ENCODE data around the gene SULT2A1.
"Not testable (repeated sequence)": the region's sequence is repeated elsewhere in the genome, so short reads cannot be mapped to it uniquely, and the experiment has no call there.

Gene SULT2A1

GRCh38 chr19:47859838-47860237 is 26.3 kb downstream of the SULT2A1 start:
- DNase-seq = not testable (repeated sequence)

- DNase-seq = not testable (repeated sequence)
These were observed 27.3 kb downstream of the SULT2A1 start, which contains the start of gene TPRX2 for GRCh38 chr19:47858646-47859285. Gene TPRX2 (plus strand): TSS chr19:47859235. CDS start chr19:47859247, 12 bp downstream.

GRCh38 chr19:47858231-47858630 is 27.9 kb downstream of the SULT2A1 start:
- DNase-seq = not testable (repeated sequence)

GRCh38 chr19:47854459-47854858 is 31.7 kb downstream of the SULT2A1 start:
- DNase-seq = no peak

GRCh38 chr19:47853003-47853402 is 33.1 kb downstream of the SULT2A1 start:
- no peak for DNase-seq

- peak; percentile 18 for DNase-seq
These were observed 37.2 kb downstream of the SULT2A1 start for GRCh38 chr19:47848823-47849473.

GRCh38 chr19:47848425-47848822 is 37.7 kb downstream of the SULT2A1 start:
- DNase-seq = no peak

GRCh38 chr19:47842941-47843340 is 43.2 kb downstream of the SULT2A1 start:
- no peak for DNase-seq

- no peak for DNase-seq
These were observed 46.2 kb downstream of the SULT2A1 start for GRCh38 chr19:47839913-47840312.

GRCh38 chr19:47839411-47839810 is 46.7 kb downstream of the SULT2A1 start:
- DNase-seq = no peak

- DNase-seq = no peak
These were observed 50.1 kb downstream of the SULT2A1 start for GRCh38 chr19:47836038-47836437.

- no peak for DNase-seq
These were observed 53.4 kb downstream of the SULT2A1 start for GRCh38 chr19:47832723-47833122.

GRCh38 chr19:47826800-47827199 is 59.3 kb downstream of the SULT2A1 start:
- no peak for DNase-seq

- no peak for DNase-seq
These were observed 61.7 kb downstream of the SULT2A1 start for GRCh38 chr19:47824396-47824795.

- no peak for DNase-seq
These were observed 64.6 kb downstream of the SULT2A1 start, which contains the start of gene CRX for GRCh38 chr19:47821460-47822020. Gene CRX (plus strand): TSS chr19:47821937. CDS start chr19:47834444, 12,507 bp downstream.
